H1 (cell line): ENCODE measurements around the gene KDM2A. TPM values are rescaled to one million over a fixed set of nuclear protein-coding genes. Genes with fewer than 3 reads are reported as not detected.

Experiments used
- BCL11A ChIP-seq, 2 experiments: IDR thresholded peaks; one replicate each; pipeline ENCODE4 v1.6.1; 2011; ENCODE audit warnings: low read depth in 2 of 2, low read length in 2 of 2, mild to moderate bottlenecking in 2 of 2
- CREB1 ChIP-seq: IDR thresholded peaks from 2 replicates; pipeline ENCODE4 v1.6.1; 2012; ENCODE audit warnings: inconsistent platforms
- HDAC2 ChIP-seq, 2 experiments: fragments of 300-600 bp in 1 of 2; sonication (generic) in 1 of 2; IDR thresholded peaks; 2 replicates each; pipeline ENCODE4 v1.6.1; 2011 to 2012; ENCODE audit warnings: low read depth in 2 of 2, low read length in 2 of 2, mild to moderate bottlenecking in 2 of 2, moderate library complexity in 2 of 2, borderline replicate concordance in 1 of 2, inconsistent platforms in 1 of 2
- SP2 ChIP-seq: IDR thresholded peaks from 2 replicates; pipeline ENCODE4 v1.6.1; 2012; ENCODE audit warnings: mild to moderate bottlenecking, low read length, inconsistent platforms
- TBP ChIP-seq: IDR thresholded peaks from 2 replicates; pipeline ENCODE4 v1.6.1; 2011; ENCODE audit warnings: low read depth, low read length, improper control_type of control experiment
- polyA plus RNA-seq, 7 experiments: library from polyadenylated mRNA; depleted of rRNA in 3 of 7; stranded (reverse) in 5 of 7; unstranded in 2 of 7; fragments of >200 nt in 5 of 7; fragments of 200-250 nt in 2 of 7; gene quantifications; 1 replicate in 5 of 7; 2 replicates in 1 of 7; 4 replicates in 1 of 7; pipeline versions ENCODE4 v1.2.1 to v1.2.3, GENCODE V29; 2011 to 2013; ENCODE audit warnings: missing spikeins in 2 of 7, mixed read lengths in 2 of 7
- total RNA-seq: library from RNA; stranded (reverse); fragmentation: NEBNext Ultra II Directional; extraction: Animal tissue kit (Norgen Biotek cat#: 25700); gene quantifications from 2 replicates; pipeline ENCODE4 v1.2.1, GENCODE V29; 2021

Gene KDM2A
- total and polyA plus RNA-seq, 2 of the 8 experiments (the other 6 are each of a cell fraction or from before 2014, with no cell fraction given), result 55.4 to 66.2 TPM

- TF ChIP-seq HDAC2 (IDR thresholded peaks at IDR 0.05; ENCODE audit: borderline replicate concordance in 1 of 2, low read depth in 2 of 2, low read length in 2 of 2) (no peak), SP2 (no peak), BCL11A (IDR thresholded peaks at IDR 0.05; ENCODE audit: low read depth in 2 of 2, low read length in 2 of 2) (no peak), CREB1 (no peak), TBP (no peak)
These were observed 75.0 kb downstream of the KDM2A start (continued) for GRCh38 chr11:67194096-67194495.
